GM19372 (cell line): ENCODE measurements around the gene ITK.
"Not testable (repeated sequence)": the region's sequence is repeated elsewhere in the genome, so short reads cannot be mapped to it uniquely, and the experiment has no call there.

Source experiments
- ATAC-seq: cut with Tn5 transposase; IDR thresholded peaks from one replicate; pipeline ENCODE4 v1.9.1; 2021; ENCODE audit warnings: mild to moderate bottlenecking, low read depth, moderate library complexity; ENCODE audit not compliant: unreplicated experiment

The ITK gene

DNA sequence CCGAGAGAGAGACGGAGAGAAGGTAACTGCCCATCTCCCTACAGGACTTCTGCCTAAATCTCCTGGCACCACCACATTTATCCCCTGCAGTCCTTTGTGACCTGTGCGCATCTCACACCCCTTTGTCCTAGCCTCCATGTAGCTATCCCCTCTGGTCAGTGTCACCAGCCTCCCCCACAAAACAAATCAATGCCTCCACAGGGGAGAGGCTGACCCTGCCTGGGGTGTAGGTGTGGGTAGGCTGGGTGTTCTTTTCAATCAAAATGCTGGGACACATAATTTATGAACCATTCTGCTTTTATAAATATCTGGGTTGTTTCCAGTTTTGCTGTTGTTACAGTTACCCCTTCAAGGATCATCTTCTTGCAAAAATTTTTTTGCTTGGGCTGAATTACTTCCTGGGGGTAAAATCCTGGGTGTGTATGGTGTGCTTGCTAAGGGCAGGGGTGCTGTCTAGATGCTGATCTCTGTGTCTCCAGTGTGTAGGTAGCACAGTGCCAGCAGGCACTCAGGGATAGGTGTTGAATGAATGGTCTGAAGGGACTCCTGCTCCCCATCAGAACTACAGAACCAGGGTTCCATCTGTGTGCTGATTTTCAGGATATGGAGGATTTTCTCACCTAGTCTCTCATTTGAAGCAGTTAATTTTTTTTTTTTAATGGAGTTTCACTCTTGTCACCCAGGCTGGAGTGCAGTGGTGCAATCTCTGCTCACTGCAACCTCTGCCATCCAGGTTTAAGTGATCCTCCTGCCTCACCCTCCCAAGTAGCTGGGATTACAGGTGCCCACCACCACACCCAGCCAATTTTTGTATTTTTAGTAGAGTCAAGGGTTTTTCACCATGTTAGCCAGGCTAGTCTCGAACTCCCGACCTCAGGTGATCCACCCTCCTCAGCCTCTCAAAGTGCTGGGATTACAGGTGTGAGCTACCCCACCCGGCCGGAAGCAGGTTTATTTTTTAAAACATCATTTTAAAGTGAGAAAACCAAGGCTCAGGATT lies 14.1 kb upstream of the ITK start, which contains the start of gene GARIN3:
Gene GARIN3 (minus strand): TSS at position 51 of the 1,000 bp plus-strand sequence. CDS start 96 bp downstream, outside the sequence.
- no peak for ATAC-seq

DNA sequence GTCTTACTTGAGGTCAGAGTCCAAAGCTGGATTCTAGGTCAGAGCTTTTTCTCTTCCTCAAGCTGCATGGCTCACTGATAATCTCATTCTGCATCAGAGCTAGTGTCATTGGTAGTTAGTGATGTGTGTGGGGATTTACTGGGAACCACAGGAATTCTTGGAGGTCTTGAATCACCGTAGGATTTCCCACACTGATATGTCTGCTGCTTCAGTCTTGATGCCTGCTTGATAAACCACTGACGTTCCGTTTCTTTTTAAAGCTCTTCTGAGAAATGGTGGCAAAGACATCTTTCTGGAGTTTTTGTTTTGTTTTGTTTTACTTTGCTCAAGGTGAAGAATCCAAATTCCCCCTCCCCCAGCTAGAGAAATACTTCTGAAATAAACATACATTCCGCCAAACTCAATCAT lies 13.4 kb upstream of the ITK start:
- ATAC-seq, result no peak

DNA sequence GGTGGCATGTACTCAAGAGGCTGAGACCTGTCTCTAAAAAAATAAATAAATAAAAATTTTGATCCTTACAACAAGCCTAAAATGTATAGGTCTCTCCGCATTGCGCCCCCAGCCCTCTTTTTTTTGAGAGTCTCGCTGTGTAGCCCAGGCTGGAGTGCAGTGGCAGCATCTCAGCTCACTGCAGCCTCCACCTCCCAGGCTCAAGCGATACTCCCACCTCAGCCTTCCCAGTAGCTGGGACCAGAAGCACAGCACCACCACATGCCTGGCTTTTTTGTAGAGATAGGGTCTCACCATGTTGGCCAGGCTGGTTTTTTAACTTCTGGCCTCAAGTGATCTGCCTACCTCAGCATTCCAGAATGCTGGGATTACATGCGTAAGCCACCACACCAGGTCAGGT lies 12.4 kb upstream of the ITK start:
- ATAC-seq, result no peak

DNA sequence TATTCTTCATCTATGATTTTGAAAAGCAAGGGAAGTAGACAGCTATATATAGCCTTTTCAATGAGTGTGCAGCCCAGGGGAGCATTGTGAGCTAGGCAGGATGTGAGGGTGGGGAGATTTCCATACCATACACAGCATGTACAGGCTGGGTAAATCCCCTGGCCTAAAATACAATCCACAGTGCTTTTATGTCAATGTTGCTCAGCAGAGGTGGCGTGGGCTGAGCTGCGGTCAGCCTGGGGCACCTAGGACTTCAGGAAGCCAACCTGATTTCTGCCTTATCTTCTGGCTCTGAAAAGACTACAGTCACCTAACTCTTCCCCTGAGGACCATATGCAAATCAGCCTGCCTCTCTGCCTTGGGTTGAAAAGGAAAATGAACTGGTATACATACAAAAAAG lies 8.2 kb upstream of the ITK start:
- ATAC-seq, result peak; percentile 99

DNA sequence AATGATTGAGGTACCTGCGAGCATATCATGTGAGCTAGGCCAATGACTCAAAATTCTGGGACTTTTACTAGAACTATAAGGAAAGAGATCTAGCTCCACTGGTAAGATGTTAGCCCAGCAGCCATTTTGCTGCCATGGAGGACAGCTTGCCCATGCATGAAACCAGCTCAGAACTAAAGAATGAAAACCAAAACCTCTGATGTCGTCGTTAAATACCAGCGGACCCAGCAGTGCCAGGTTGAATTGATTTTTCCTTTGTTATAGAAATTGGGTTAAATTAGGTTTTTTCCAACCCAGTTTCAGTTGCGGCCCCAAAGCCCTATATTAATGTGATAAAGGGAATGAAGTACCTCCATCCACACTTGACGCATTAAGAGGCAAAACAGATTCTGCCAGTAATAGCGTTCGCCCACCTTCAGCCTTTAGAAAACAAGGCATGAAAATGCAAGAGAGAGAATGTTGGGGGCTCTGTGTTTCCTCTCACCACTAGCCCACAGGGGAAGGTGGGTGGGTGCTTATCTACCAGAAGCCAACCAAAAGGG lies 5.5 kb upstream of the ITK start:
- no peak for ATAC-seq

DNA sequence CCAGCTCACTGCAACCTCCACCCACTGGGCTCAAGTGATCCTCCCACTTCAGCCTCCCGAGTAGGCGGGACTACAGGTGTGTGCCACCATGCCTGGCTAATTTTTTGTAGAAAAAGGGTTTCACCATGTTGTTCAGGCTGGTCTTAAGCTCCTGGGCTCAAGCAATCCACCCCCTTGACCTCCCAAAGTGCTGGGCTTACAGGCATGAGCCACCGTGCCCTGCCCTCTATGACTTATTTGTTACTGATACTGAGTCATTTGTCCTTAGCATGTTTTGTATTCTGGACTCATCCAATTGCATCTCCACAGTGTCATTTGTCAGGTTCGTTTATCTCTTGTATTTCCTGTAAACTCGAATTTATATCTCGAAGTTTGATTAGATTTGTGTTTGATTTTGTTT lies 2.7 kb upstream of the ITK start:
- no peak for ATAC-seq

DNA sequence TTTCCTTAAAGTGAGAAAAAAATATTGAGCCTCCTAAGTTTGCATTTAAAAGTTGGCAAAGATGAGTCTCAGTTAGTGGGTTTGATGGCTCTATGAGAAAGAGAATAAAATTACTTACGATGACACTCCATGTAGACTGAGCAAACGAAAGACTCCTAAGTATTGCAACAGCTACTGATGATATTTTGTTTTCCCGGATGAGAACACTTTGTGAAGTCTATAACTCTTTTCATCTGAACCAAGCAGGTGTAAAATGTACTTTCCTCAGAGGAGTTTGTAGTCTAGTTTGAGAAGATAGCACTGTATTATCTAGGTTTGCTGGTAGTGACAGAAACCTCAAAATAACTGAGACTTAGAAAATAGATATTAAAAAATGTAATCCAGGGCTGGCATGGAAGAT lies 1.7 kb upstream of the ITK start:
- ATAC-seq, result no peak

DNA sequence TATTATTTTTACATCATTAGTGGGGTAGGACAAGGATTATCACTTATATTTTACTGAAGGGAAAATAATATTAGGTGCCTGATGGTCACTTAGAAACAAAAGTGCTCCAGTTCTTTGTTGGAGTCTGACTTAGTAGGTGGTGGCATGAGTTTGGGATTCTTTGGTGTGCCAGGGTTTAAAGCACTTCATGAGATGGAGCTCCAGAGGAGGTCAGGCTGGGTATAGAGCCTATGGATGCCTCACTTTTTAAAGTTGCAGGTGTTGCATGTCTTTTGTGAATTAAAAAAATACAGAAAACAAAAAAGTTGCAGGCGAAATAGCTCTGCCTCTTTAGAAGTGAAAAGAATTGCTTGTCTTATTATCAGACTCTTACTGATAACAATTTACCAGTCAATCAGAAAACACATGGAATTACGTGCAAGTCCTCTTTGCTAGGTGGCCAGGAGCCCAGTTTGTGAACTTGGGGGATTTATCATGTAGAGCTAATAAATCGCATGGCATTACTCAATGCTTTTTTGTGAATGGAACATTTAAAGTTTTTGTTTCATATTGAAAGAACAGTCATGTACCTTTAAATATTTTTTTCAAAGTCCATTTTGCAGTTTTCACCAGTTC lies 1.6 kb downstream of the ITK start:
- no peak for ATAC-seq

DNA sequence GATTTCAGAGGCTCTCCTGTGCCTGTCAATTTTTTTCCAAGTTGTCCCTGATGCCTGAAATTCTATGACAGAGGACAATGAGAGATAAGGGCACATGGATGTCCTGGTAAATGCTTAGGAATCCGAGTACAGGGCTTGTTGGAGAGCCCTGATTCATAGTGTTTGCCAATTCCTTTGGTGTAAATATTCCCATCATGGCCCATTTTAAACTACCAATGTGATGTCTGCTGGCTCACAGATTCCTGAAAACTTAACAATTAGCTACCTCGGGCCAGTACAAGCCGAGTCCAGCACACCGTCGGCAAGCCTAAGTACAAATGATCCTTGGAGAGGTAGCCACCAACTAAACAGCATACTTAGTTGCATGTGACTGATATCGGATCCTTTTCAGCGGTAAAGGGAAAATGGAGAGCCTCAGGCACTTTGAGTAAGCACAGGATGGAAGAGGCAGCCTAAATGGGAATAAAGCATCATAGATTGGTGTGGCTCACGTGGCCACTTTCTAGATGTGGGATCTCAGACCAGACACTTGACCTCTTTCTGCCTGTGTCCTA lies 3.6 kb downstream of the ITK start:
- no peak for ATAC-seq

DNA sequence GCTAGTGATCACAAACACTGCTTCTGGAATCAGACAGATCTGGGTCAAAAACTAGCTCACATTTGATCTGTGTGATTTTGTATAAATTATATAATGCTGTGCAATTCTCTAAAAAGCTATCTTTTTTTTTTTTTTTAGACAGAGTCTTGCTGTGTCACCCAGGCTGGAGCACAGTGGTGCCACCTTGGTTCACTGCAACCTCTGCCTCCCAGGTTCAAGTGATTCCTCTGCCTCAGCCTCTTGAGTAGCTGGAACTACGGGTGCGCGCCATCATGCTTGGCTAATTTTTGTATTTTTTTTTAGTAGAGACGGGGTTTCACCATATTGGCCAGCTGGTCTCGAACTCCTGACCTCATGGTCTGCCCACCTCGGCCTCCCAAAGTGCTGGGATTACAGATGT lies 4.5 kb downstream of the ITK start:
- not testable (repeated sequence) for ATAC-seq

DNA sequence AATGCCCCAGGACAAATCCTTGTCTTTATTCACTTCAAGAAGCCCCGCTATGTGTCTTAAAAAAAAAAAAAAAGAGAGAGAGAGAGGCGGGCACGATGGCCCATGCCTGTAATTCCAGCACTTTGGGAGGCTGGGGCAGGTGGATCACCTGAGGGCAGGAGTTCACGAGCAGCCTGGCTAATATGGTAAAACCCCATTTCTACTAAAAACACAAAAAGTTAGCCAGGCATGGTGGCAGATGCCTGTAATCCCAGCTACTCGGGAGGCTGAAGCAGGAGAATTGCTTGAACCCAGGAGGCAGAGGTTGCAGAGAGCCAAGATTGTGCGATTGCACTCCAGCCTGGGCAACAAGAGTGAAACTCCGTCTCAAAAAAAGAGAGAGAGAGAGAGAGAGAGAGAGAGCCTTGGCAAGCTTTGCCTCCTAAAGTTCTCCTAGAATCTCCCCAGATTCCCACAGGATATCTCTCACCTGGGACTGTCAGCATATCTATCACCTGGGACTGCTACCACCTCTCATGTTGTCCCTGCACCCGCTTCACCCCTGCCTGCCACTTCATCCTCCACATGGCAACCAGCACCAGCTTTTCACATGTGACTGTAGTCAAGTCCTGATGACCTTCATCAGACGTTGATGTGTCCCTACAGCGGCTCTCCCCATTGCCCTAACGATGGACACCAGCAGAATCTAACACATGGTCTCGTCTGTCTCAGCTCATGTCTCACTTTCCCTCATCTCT lies 5.8 kb downstream of the ITK start:
- ATAC-seq, result no peak

DNA sequence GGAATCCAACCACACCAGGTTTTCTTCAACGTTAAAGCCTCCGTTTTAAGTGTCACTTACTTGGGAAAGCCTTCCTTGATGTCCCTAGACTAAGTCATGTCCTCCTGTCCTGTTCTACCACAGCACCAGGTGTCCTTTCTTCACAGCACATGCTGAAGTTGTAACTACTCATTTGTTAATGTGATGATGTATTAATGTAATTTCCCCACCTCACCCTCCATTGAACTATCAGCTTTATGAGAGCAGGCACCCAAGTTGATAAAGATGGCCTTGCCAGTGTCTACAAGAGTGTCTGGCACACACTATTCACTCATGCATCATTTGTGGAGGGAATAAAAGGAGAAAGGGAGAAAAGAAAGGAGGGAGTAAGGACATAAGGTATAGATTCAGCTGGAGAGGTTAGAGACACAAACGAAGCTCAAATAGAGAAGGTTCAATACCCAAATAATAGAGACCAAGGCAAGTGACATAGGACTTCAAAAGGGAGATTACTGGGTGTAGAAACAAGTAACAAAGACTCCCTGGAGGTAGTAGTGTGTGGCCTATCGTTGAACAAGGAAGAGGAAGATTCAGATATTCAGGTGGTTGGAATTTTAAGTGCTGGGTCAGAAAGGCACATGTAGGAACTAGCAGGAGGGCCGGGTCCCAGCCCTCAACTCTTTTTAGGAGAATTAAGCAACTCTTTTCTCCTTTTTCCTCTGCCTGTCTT lies 6.6 kb downstream of the ITK start:
- no peak for ATAC-seq

DNA sequence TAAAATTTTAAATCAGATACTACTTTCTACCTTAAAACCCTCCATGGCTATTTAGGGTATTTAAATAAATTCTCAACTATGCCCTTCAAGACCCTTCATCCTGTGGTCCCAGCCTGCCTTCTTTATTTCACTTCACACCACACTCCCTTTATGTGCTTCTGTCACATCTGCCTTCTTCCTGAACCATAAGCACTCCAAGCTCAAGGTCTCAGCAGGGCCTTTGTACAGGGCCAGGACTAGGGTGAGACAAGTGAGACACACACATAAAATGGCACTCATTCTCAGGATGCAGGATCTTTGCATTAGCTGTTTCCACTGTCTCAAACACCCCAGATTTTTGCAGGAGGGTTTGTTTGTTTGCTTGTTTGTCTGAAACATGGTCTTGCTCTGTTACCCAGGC lies 7.6 kb downstream of the ITK start:
- ATAC-seq, result no peak

DNA sequence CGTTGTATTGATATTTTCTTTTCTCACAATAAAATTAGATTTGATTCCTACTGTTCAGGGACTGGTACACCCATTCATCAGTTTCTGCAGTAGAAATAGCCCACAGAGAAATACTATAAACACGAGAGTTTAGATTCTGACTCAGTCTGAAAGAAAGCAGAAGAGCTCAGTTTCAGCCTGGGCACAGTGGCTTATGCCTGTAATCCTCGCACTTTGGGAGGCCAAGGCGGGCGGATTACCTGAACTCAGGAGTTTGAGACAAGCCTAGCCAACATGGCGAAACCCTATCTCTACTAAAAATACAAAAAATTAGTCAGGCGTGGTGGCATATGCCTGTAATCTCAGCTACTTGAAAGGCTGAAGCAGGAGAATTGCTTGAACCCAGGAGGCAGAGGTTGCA lies 8.6 kb downstream of the ITK start:
- ATAC-seq, result no peak

DNA sequence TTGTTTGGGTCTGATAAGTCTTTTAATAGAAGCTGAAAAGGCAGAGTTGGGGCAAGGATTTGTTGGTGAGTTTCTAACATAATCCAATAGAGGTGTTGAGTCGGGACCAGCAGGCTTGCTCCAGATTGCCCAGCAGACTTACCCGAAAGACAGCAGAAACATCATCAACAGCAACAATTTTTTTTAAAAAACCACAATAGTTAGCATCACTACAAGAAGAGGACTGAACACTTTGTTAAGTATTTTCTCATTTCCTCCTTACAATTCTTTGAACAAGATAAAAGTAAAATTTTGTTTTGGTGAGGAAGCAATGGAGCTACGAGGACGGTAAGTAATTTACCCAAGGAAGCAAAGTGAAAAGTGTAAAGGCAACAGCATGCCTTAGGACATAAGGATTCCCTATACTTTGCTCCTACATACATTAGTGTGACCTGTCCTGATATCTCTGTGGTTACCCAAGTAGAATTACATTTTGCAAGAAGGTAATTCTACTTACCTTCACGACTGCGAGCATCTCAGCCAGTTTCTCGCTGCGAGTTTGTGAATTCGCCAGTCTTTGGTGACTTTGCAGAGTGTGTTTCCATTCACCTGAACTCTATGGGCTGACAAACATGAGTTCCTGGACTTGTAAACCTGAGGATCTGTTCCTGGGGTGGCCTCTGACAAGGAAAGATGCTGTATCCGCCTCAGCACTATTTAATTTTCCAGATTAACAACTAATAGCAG lies 13.2 kb downstream of the ITK start:
- no peak for ATAC-seq

DNA sequence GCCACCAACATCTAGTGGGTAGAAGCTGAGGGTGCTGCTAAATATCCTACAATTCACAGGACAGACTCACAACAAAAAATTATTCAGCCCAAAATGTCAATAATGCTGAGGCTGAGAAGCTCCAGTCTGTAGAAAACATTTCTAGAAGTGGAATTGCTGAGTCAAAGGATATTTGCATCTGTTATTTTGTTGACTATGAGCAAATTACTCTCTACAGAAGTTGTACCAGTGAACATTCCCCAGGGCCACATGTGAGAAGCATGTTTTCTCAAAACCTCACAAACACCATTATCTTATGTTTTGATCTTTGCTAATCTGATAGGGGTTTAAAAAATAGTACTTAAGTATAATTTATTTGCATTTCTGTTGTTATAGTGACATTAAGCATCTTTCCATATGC lies 15.4 kb downstream of the ITK start:
- ATAC-seq, result no peak

DNA sequence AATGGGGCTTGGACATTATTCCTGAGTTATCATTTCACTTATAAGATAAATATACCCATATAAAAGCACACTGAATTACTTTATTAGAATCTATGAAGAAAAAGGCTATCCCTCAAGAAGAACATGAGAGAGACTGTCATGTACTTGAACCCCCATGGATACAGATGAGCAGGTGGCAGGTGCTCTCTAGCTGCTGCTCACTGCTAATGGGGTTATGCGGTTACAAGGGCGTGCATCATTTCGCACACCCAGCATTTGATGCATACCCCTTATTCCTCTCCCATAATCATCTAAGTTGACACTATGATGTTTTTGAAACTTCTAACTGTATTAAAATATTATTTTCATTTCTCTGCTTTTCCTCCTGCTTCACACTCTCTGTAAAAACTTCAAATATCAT lies 16.4 kb downstream of the ITK start:
- no peak for ATAC-seq

DNA sequence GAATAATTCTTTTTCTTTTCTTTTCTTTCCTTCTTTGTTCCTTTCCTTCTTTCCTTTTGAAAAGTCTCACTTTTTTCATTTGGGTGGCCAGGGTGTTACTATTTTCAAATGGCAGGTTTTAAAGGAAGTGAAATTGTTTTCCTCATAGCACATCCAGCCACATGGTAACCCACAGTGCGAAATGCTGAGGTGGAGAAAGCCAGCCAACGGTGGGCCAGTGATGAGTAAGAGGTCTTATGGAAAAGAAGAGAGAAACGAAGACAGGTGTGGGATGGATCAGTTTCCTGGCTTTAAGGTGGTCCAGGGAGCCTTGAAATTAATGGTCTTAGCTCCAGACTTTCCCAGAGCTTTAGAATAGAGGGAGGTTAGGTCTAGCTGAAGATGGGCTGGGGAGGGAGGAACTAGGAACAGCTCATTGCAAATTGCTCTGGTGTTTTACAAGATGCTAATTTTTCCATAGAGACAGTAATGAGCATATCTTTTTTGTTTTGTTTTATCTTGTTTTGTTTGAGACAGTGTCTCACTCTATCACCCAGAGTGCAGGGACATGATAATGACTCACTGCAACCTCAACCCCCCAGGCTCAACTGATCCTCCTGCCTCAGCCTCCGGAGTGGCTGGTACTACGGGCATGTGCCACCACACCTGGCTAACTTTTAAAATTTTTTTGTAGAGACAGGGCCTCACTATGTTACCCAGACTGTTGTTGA lies 17.8 kb downstream of the ITK start:
- ATAC-seq, result no peak

DNA sequence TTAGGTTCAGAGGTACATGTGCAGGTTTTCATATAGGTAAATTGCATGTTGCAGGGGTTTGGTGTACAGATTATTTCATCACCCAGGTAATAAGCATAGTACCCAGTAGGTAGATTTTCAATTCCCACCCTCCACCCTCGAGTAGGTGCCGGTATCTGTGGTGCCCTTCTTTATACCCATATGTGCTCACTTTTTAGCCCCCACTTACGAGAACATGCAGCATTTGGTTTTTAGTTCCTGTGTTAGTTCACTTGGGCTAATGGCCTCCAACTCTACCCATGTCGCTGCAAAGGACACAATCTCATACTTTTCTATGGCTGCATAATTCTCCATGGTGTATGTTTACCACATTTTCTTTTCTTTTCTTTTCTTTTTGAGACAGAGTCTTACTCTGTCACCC lies 21.2 kb downstream of the ITK start:
- ATAC-seq, result no peak
